Esophagus squamous epithelium (tissue), 4 donors: ENCODE measurements around the gene WNT2.

ENCODE experiments used
- CTCF ChIP-seq, 6 experiments: fragments of 450-650 bp in 4 of 6; fragments of 200-600 bp in 2 of 6; sonication (generic) in 2 of 6; IDR thresholded peaks; one replicate each; pipeline ENCODE4 v1.5.1; 2016 to 2019; ENCODE audit warnings: antibody characterized with exemption in 6 of 6, mild to moderate bottlenecking in 4 of 6, moderate library complexity in 4 of 6
- POLR2A ChIP-seq, 4 donors: fragments of 450-650 bp; IDR thresholded peaks; one replicate each; pipeline ENCODE4 v1.6.1; 2017; ENCODE audit warnings: antibody characterized with exemption in 4 of 4, mild to moderate bottlenecking in 4 of 4, moderate library complexity in 3 of 4

- TF ChIP-seq CTCF (IDR thresholded peaks at IDR 0.05) (no peak), POLR2A (IDR thresholded peaks at IDR 0.05) (no peak)
These were observed 71.2 kb downstream of the WNT2 start for GRCh38 chr7:117251687-117252086.
